GM19455 (cell line): ENCODE data around the gene CTAGE15.
"Not testable (repeated sequence)": the region's sequence is repeated elsewhere in the genome, so short reads cannot be mapped to it uniquely, and the experiment has no call there.

Source experiments
- ATAC-seq: cut with Tn5 transposase; IDR thresholded peaks from one replicate; pipeline ENCODE4 v1.9.1; 2021; ENCODE audit not compliant: unreplicated experiment

CTAGE15 gene

DNA sequence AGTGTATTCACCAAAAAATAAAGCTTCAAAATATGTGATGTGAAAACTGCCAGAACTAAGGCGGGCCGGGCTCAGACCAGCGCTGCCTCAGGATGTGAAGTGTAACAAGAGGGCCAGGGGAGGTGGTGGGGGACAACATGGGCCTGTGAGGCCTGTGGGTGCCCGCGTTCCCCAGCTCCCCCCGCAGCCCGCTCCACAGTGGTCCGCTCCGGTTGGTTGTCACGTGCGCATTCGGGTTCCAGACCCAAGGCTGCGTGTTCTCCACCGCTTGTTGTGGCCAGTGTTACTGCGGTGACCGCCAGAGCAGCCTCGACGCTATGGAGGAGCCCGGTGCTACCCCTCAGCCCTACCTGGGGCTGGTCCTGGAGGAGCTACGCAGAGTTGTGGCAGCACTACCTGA lies at the start of gene CTAGE15:
TSS of gene CTAGE15 (plus strand) at position 301 of the 400 bp plus-strand sequence. CDS start at position 318, 17 bp downstream.
- ATAC-seq: not testable (repeated sequence)

GRCh38 chr7:143522309-143522916 lies 49.2 kb upstream of the CTAGE15 start:
- not testable (repeated sequence) for ATAC-seq

GRCh38 chr7:143531169-143531926 lies 40.3 kb upstream of the CTAGE15 start:
- not testable (repeated sequence) for ATAC-seq

- not testable (repeated sequence) for ATAC-seq
Observed at GRCh38 chr7:143531932-143532331, 39.7 kb upstream of the CTAGE15 start.

- ATAC-seq: not testable (repeated sequence)
Observed at GRCh38 chr7:143533213-143533839, 38.3 kb upstream of the CTAGE15 start.

DNA sequence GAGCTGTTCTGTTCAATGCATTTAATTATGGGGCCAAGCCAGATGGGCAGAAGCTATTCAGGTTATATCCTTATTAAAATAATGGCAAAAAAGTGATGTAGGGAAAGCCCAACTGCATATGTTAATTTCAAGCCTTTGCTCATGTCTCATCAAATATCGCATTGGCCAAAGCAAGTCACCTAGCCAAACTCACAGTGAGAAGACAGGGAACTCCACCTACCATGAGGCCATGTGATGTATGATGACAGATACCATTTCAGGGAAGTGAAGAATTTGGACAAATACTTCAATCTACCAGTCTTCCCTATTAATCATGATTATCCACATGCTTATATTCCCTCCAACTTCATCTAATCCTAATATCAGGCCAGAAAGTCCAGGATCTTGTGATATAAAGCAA lies 35.2 kb upstream of the CTAGE15 start:
- ATAC-seq: not testable (repeated sequence)

GRCh38 chr7:143543288-143544038 lies 28.1 kb upstream of the CTAGE15 start:
- ATAC-seq: not testable (repeated sequence)

DNA sequence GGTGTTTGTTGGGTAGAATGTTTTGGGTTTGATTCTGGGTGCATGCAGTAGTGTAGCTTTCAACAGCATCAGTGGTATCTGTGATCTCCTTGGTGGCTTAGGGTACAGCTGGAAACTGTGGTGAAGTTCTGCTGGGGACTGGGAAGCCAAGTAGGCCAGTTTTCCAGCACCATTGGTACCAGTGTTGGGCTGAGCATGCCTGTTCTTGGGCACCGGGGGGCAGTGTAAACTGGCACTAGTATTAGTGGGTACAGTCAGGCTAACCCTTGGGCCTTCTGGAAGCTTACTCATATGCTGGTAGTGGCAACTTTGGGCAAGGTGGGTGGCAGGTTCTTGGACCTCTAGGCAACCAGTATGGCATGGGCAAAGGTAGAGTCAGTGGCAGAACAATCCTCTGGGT lies 15.6 kb upstream of the CTAGE15 start:
- not testable (repeated sequence) for ATAC-seq

- ATAC-seq: not testable (repeated sequence)
Observed at GRCh38 chr7:143563306-143563705, 8.3 kb upstream of the CTAGE15 start.

DNA sequence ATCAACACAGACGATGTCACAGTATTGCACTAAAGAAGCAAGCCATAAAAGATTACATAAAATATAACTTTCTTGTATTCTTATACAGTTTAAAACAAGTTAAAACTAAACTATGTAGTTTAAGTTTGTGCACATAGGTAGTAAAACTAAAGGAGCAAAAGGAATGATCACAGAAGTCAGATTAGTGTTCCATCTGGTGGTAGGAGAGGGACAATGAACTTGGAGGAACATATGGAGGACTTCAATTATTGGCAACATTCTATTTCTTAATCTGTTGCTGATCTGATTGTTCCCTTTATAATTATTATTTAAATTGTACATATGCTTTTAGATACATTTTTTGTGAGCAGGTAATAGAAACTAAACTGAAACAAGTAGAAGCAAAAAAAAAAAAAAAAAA lies 5.6 kb upstream of the CTAGE15 start:
- ATAC-seq: not testable (repeated sequence)

GRCh38 chr7:143588183-143588582 lies 16.6 kb downstream of the CTAGE15 start:
- not testable (repeated sequence) for ATAC-seq

- ATAC-seq: not testable (repeated sequence)
Observed at GRCh38 chr7:143589897-143590296, 18.3 kb downstream of the CTAGE15 start.

DNA sequence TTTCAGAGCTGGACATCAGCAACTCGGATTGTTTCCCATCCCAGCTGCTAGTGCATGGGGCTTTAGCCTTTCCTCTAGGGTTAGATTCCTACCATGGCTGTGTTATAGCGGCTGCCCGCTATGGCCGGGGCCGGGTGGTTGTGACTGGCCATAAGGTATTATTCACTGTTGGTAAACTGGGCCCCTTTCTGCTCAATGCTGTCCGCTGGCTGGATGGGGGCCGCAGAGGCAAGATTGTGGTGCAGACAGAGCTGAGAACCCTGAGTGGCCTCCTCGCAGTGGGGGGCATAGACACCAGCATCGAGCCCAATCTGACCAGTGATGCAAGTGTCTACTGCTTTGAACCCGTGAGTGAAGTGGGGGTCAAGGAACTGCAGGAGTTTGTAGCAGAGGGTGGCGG lies 26.5 kb downstream of the CTAGE15 start:
- not testable (repeated sequence) for ATAC-seq

DNA sequence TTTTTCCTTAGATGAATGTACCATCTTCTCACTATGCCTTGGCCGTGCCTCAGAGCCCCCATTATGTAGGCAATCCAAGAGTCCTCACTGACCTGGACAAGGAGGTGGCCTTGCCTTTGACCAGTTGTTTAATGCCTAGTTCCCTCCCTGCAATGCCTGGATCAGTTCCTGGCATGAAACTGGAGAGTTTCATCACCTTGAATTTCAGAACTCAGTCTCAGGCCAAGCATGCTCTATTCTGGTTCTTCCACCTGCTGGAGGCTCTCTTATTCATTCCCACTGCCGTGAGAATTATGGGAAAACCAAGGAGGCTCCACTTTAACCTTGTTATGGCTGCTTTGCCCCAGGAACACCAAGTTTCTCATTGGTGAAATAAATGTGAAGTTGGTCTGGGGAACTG lies 31.9 kb downstream of the CTAGE15 start:
- not testable (repeated sequence) for ATAC-seq

GRCh38 chr7:143606088-143606487 lies 34.5 kb downstream of the CTAGE15 start:
- not testable (repeated sequence) for ATAC-seq

DNA sequence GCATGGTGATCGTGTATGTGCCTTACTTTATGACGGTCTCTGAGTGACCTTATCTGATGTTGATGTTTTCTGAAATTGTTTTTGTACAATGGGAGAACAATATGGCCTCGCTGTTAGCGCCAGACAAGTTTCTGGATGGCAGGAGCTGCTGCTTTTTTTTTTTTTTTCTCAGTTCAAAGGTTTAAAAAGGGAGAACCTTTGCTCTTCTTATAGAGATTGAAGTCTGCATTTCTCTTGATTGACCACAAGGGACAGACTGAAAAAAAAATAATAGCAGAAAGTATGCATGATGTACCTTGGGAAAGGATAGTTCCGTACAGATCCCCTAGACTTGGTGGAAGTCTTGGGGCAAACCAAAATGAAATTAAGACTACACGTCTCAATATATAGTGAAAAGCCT lies 43.9 kb downstream of the CTAGE15 start:
- ATAC-seq: not testable (repeated sequence)

DNA sequence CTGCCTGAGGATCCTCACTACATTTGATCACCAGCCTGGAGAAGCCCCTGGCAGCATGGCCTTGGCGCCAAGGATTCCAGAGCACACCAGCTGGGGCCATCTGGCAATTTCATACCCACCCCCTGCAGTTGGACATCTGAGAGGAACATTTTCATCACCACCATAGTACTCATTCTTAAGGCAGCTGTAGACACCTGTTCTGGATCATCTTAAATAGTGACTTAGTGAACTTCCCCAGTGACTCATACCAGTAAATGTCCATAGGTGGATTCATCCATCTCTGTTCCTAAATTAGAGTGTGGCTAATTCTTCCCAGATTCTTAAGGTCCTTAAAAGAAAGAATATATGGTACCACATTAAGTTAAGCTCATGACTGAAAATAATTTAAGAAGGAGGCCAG lies 45.6 kb downstream of the CTAGE15 start:
- not testable (repeated sequence) for ATAC-seq

DNA sequence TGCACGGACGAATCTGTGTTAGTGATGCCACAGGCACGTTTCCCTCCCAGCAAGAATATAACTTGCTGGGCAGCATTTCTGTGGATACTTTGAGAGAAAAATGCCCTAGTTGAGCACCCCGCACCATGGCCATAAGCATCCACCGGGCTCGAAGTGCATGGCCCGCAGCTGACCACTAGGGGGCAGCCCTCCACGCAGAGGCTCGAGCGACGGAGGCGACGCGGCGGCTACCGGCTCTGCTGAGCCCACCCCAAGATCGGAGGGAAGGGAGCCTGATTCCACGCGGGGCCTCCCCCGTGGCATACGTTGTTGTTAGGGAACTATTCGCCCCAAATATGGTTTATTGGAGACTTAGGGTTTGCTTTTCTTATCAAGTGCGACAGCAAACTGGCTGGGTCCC lies 48.5 kb downstream of the CTAGE15 start:
- peak; percentile 40 for ATAC-seq

DNA sequence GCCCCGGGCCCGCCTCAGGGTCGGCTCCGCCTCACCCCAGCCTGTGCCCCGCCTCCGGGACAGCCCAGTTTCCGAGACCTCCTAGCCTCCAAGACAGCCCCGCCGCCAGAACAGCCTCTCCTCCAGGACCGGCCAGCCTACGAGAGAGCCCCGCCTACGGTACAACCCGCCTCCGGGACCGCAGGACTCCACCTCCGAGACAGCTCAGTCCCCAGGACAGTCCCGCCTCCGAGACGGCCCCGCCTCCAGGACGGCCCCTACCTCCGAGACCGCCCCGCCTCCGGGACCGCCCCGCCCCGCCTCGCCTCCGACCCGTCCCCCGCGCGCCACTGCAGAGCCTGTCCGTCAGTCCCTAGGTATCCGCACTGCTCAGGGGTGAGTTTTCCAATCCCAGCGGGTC lies 49.0 kb downstream of the CTAGE15 start, which contains the start of gene TCAF2:
TSS of gene TCAF2 (plus strand) at position 329 of the 400 bp plus-strand sequence.
- peak; percentile 80 for ATAC-seq

- peak; percentile 40 for ATAC-seq
Observed at GRCh38 chr7:143621175-143621574, 49.6 kb downstream of the CTAGE15 start.

DNA sequence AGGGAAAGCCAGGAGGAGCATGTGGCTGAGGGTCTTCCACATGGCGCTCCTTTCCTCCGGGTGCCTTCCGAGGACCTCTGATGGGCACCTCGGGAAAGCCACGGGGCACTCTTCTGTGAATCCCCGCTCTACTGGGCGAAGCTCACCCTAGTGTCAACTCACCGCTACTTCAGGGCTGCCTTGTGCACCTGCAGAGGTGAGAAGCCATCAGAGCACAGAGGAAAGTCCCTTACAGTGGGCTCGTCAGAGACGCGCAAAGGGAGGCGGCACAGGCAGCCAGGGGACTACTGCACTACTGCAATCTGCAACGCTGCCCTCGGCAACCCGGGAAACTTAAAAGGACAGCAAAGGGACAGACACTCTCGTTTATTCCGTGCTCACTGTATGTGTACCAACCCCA lies 50.5 kb downstream of the CTAGE15 start:
- peak; percentile 26 for ATAC-seq
